Immature natural killer cell (primary cell): ENCODE measurements around the gene MGLL. TPM values are rescaled to one million over a fixed set of nuclear protein-coding genes. Genes with fewer than 3 reads are reported as not detected.
A peak's percentile ranks its signal among the peaks of the same experiment; 100 is the strongest.

Experiments used
- DNase-seq, 3 donors: peaks; one replicate each; pipeline ENCODE4 v3.0.0; 2022; ENCODE audit warnings: mixed read lengths in 1 of 3
- H3K27ac Mint-ChIP-seq, 6 donors: one replicate each; pipeline ENCODE4 v1.8.0; 2020; ENCODE audit warnings: mixed read lengths in 6 of 6, mild to moderate bottlenecking in 5 of 6, inconsistent platforms in 4 of 6, moderate library complexity in 3 of 6
- H3K27me3 Mint-ChIP-seq, 3 donors: one replicate each; pipeline ENCODE4 v1.8.0; 2020 to 2021; ENCODE audit warnings: low read depth in 3 of 3, mild to moderate bottlenecking in 3 of 3, mixed read lengths in 3 of 3, moderate library complexity in 3 of 3, inconsistent platforms in 1 of 3
- H3K36me3 Mint-ChIP-seq, 3 donors: one replicate each; pipeline ENCODE4 v1.8.0; 2020; ENCODE audit warnings: mixed read lengths in 3 of 3, inconsistent platforms in 2 of 3, mild to moderate bottlenecking in 2 of 3
- H3K4me1 Mint-ChIP-seq, 2 donors: one replicate each; pipeline ENCODE4 v1.8.0; 2020; ENCODE audit warnings: inconsistent platforms in 2 of 2, mild to moderate bottlenecking in 2 of 2, mixed read lengths in 2 of 2, moderate library complexity in 1 of 2
- H3K4me3 Mint-ChIP-seq, 5 donors: one replicate each; pipeline ENCODE4 v1.8.0; 2020; ENCODE audit warnings: mild to moderate bottlenecking in 5 of 5, mixed read lengths in 5 of 5, inconsistent platforms in 3 of 5, moderate library complexity in 3 of 5
- H3K9me3 Mint-ChIP-seq, 6 donors: one replicate each; pipeline ENCODE4 v1.8.0; 2020; ENCODE audit warnings: mild to moderate bottlenecking in 6 of 6, mixed read lengths in 6 of 6, inconsistent platforms in 4 of 6, moderate library complexity in 3 of 6
- polyA plus RNA-seq, 3 donors: library from polyadenylated mRNA; unstranded; fragments of 300-500 nt; fragmentation: Illumina TruSeq; gene quantifications; one replicate each; pipeline ENCODE4 v1.2.3, GENCODE V29; 2021

MGLL gene
- polyA plus RNA-seq, 3 donors from 2014 or later: 2.6 to 3.6 (median 2.6) TPM

- H3K27me3 Mint-ChIP-seq: peaks cover 0 to 2% (median 0%) of the 10 kb centered on the region in 3 donors
- no peak for DNase-seq
- no peak overlapping the region for H3K4me3 Mint-ChIP-seq
- H3K4me1 Mint-ChIP-seq: peaks cover 27 to 29% of the 10 kb centered on the region in 2 donors
- no peaks in the 10 kb centered on the region for H3K9me3 Mint-ChIP-seq
- peak overlapping the region in 1 of 6 donors; percentile 34 for H3K27ac Mint-ChIP-seq
- H3K36me3 Mint-ChIP-seq: peaks cover 0 to 3% (median 0%) of the 10 kb centered on the region in 3 donors
Measured at GRCh38 chr3:127678315-127678599, 144.1 kb downstream of the MGLL start.

DNA sequence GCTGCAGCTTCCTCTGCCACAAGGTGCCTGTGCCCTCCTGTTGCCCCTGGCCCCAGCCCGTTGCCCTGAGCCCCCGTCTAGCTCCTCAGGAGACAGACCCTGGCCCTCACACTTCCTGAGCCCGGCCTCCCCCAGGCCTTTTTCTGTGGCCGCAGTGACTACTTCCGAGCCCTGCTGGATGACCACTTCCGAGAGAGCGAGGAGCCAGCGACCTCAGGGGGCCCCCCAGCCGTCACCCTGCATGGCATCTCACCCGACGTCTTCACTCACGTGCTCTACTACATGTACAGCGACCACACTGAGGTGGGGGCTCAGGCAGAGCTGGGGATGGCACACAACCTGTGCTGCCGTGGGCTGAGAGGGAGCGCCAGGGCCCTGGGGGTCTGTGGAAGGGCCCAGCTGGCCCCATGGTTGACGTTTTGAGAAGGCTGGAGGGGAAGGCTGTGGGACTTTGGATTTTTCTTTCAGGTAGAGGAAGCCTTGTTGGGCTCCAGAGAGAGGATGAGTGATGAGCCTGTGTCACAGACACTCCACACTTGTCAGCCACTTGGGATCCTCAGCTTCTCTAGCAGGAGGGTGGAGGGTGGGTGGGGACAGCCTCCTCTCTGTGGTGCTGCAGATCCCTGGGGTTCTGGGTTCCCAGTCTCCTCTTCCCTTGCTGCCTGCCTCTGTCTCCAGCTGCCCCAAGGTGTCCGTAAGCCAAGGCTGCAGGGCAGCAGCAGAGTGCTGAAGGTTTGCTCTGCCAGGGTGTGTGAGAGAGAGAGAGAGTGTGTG, 144.6 kb downstream of the MGLL start:
- Mint-ChIP-seq H3K4me1 (peaks cover 27 to 29% of the 10 kb centered on the region in 2 donors), H3K27ac (peak overlapping the region in 1 of 6 donors; percentile 34), H3K9me3 (no peaks in the 10 kb centered on the region), H3K27me3 (peaks cover 0 to 2% (median 0%) of the 10 kb centered on the region in 3 donors), H3K36me3 (peaks cover 0 to 3% (median 0%) of the 10 kb centered on the region in 3 donors), H3K4me3 (no peak overlapping the region)
- DNase-seq: no peak

DNA sequence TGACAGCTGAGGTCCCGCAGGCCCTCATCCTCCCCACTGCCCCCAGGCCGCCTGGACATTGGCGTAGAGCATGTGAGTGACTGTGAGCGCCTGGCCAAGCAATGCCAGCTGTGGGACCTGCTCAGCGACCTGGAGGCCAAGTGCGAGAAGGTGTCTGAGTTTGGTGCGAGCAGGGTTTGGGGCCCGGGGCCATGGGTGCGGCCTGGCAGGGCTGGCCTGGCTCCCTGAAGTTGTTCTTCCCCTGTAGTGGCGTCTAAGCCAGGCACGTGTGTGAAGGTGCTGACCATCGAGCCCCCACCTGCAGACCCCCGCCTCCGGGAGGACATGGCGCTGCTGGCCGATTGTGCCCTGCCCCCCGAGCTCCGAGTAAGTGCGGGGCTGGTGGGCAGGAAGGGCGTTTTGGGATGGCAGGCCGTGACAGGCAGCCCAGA, 145.4 kb downstream of the MGLL start:
- no peaks in the 10 kb centered on the region for H3K9me3 Mint-ChIP-seq
- H3K27me3 Mint-ChIP-seq: peaks cover 0 to under 1% (median 0%) of the 10 kb centered on the region in 3 donors
- peaks cover 27 to 29% of the 10 kb centered on the region in 2 donors for H3K4me1 Mint-ChIP-seq
- DNase-seq: no peak
- H3K27ac Mint-ChIP-seq: no peak overlapping the region
- H3K36me3 Mint-ChIP-seq: peaks cover 0 to 3% (median 0%) of the 10 kb centered on the region in 3 donors
- H3K4me3 Mint-ChIP-seq: no peak overlapping the region

DNA sequence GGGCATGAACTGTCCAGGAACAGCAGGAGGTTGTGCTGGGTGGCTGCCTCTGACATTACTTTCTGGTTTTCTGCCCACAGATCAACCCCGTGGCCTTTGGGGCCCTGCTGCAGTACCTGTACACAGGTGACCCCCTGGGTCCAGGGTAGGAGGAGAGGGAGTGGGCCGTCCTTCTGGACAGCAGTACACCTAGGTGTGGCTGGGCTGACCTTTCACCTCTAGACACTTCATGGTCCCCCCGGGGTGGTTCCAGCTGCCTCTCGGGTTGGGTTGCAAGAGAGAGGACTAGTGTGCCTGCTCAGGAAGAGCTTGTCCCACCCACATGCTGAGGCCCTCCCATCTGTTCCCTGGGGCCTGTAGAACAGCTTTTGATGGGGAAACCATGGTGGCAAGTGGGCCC, 145.9 kb downstream of the MGLL start:
- H3K27ac Mint-ChIP-seq: no peak overlapping the region
- peaks cover 0 to 2% (median 0%) of the 10 kb centered on the region in 3 donors for H3K27me3 Mint-ChIP-seq
- no peak overlapping the region for H3K4me3 Mint-ChIP-seq
- peaks cover 0 to 3% (median 0%) of the 10 kb centered on the region in 3 donors for H3K36me3 Mint-ChIP-seq
- H3K4me1 Mint-ChIP-seq: peaks cover 29 to 31% of the 10 kb centered on the region in 2 donors
- H3K9me3 Mint-ChIP-seq: no peaks in the 10 kb centered on the region
- DNase-seq: no peak

- Mint-ChIP-seq H3K4me1 (peaks cover 29 to 33% of the 10 kb centered on the region in 2 donors), H3K27ac (peak overlapping the region in 1 of 6 donors; percentile 23), H3K36me3 (peaks cover 0 to 3% (median 0%) of the 10 kb centered on the region in 3 donors), H3K27me3 (peaks cover 0 to 2% (median 0%) of the 10 kb centered on the region in 3 donors), H3K9me3 (no peaks in the 10 kb centered on the region), H3K4me3 (peak overlapping the region in 2 of 5 donors; percentile 27 to 48)
- no peak for DNase-seq
Measured at GRCh38 chr3:127675651-127676391, 146.5 kb downstream of the MGLL start.

DNA sequence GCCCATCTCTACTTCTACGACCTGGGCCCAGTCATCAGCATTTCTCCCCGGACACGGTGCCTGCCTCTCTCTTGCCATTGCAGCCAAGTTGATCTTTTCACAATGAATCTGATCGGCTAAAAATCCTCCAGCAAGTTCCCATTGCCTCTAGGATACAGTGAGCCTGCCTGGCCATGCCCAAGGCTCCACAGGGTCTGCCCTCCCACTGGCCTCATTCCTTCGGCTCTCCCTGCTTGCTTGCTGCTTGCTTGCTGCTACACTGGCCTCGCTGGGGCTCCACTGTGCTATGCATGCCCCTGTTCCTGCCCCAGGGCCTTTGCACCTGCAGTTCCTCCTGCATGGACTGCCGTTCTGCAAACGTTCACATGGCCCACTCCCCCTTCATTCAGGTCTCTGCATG, 147.5 kb downstream of the MGLL start:
- H3K36me3 Mint-ChIP-seq: peaks cover 0 to 3% (median 0%) of the 10 kb centered on the region in 3 donors
- peaks cover 29 to 33% of the 10 kb centered on the region in 2 donors for H3K4me1 Mint-ChIP-seq
- DNase-seq: no peak
- H3K27me3 Mint-ChIP-seq: peaks cover 0 to 2% (median 0%) of the 10 kb centered on the region in 3 donors
- H3K9me3 Mint-ChIP-seq: no peaks in the 10 kb centered on the region
- H3K4me3 Mint-ChIP-seq: peak overlapping the region; percentile 69 to 86 (median 82)
- H3K27ac Mint-ChIP-seq: peak overlapping the region in 4 of 6 donors; percentile 48 to 87 (median 72)

DNA sequence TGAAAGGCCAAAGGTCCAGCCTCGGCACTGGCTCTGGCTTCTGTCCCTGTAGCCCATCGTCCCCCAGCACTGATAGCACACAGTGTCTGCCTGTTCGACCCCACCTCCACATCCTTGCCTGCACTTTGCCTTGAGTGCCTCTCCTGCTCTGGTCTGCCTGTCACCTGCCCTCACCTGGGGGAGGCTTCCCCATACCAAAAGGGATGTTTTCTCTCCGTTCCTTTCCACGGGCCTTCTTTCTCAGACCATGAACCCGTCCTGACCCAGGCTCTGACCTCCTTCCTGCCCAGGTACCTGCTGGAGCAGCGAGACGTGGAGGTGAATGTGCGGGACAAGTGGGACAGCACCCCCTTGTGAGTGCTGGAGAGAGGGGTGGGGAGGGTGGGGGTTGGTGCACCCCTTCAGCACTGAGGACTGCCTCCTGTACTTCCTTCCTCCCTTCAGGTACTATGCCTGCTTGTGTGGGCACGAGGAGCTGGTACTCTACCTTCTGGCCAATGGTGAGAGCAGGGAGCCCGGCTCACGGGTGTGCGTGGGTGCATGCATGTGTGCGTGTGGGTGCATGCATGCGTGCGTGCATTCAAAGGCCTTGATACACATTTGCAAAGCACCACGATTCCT, 148.1 kb downstream of the MGLL start:
- Mint-ChIP-seq H3K27ac (peak overlapping the region; percentile 75 to 92 (median 85)), H3K36me3 (peaks cover 0 to 3% (median 0%) of the 10 kb centered on the region in 3 donors), H3K9me3 (no peaks in the 10 kb centered on the region), H3K4me1 (peaks cover 29 to 33% of the 10 kb centered on the region in 2 donors), H3K4me3 (peak overlapping the region; percentile 85 to 87 (median 86)), H3K27me3 (peaks cover 0 to 2% (median 1%) of the 10 kb centered on the region in 3 donors)
- DNase-seq: no peak

DNA sequence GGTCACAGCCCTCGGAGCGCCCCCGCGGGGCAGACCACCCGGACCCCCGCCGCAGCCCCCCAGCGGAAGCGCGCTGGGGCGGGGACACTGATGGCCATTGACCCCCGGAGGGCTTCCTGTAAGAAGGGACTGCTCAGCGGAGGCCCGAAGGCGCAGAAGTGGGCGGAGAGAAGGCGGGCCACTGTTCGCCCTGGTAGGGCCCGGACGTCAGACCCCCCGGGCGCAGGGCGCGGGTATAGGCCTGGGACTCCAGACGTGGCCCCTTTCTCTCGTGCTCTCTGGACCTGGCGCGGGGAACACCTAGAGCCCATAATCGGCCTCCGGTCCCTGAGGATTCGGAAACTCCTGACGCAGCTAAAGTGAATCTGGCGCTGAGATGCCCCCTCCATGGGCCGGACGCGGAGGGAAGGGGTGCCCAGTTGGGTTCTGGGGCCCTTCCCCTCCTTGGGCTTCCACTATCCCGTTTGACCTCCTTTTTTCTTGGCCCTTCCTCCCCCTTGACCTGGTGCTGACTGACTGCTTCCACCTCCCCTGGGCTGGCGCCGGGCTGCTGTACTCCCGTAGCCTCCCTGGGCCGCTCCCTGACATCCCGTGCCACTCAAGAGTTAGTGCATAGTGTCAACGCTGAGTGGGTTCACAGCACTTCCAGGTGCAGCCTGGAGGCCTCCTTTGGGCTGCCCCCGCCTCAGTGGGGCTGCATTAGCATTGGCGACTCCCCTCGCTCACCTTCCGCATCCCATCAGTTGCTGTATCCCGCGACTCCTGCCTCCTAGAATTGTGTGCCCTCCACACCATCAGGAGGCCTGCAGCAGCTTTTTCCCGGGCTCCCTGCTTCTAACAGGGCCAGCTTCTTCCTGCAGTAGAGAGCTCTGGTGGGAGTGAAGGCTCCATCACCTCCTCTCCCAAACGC, 148.9 kb downstream of the MGLL start:
- Mint-ChIP-seq H3K27ac (peak overlapping the region; percentile 75 to 92 (median 82)), H3K9me3 (no peaks in the 10 kb centered on the region), H3K4me1 (peaks cover 29 to 33% of the 10 kb centered on the region in 2 donors), H3K4me3 (peak overlapping the region; percentile 85 to 87 (median 86)), H3K27me3 (peaks cover 0 to 2% (median 2%) of the 10 kb centered on the region in 3 donors), H3K36me3 (peaks cover 0 to 3% (median 0%) of the 10 kb centered on the region in 3 donors)
- no peak for DNase-seq

DNA sequence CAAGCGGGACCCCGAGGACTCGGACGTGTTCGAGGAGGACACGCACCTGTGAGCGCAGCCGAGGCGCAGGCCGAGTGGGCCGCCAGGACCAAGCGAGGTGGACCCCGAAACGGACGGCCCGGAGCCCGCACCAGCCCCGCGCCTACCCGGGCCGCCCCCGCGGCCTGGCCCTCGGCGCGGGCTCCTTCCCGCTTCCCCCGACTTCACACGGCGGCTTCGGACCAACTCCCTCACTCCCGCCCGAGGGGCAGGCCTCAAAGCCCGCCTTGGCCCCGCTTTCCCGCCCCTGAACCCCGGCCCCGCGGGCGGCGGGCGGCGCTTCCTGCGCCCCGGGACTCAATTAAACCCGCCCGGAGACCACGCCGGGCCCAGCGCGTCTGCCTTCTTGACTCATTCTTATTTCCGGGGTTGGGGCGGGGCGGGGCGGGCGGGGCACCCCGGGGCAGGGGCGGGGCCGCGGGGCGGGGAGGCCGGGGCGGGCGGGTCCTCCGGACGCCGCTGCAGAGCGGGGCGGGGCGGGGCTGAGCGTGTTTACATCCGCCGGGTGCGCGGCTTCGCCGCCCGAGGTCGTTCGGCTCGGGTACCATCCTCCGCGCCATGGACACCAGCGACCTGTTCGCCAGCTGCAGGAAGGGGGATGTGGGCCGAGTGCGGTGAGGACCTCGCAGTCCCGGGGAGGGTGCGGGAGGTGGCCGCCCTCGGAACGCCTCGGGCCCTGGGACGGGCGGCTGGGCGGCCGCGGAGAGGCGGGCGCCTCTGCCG, 149.7 kb downstream of the MGLL start, which contains the start of gene ABTB1:
TSS of gene ABTB1 (plus strand) at position 524 of the 762 bp plus-strand sequence. CDS start at position 598, 74 bp downstream.
- H3K36me3 Mint-ChIP-seq: peaks cover 0 to 2% (median 0%) of the 10 kb centered on the region in 3 donors
- H3K4me1 Mint-ChIP-seq: peaks cover 29 to 30% of the 10 kb centered on the region in 2 donors
- peak within 1 kb of the TSS; percentile 83 to 94 (median 92) for H3K27ac Mint-ChIP-seq
- H3K27me3 Mint-ChIP-seq: peaks cover 0 to 2% (median 2%) of the 10 kb centered on the region in 3 donors
- H3K4me3 Mint-ChIP-seq: peak within 1 kb of the TSS; percentile 87 to 92 (median 89)
- peak; percentile 81 to 86 (median 85) for DNase-seq
- H3K9me3 Mint-ChIP-seq: no peaks in the 10 kb centered on the region

- Mint-ChIP-seq H3K9me3 (no peaks in the 10 kb centered on the region), H3K4me1 (peaks cover 29 to 30% of the 10 kb centered on the region in 2 donors), H3K4me3 (peak overlapping the region; percentile 87 to 92 (median 89)), H3K27ac (peak overlapping the region; percentile 80 to 94 (median 92)), H3K36me3 (no peaks in the 10 kb centered on the region), H3K27me3 (peaks cover 0 to 2% (median 2%) of the 10 kb centered on the region in 3 donors)
- peak; percentile 23 to 25 (median 23) for DNase-seq
Measured at GRCh38 chr3:127671523-127672428, 150.5 kb downstream of the MGLL start.

DNA sequence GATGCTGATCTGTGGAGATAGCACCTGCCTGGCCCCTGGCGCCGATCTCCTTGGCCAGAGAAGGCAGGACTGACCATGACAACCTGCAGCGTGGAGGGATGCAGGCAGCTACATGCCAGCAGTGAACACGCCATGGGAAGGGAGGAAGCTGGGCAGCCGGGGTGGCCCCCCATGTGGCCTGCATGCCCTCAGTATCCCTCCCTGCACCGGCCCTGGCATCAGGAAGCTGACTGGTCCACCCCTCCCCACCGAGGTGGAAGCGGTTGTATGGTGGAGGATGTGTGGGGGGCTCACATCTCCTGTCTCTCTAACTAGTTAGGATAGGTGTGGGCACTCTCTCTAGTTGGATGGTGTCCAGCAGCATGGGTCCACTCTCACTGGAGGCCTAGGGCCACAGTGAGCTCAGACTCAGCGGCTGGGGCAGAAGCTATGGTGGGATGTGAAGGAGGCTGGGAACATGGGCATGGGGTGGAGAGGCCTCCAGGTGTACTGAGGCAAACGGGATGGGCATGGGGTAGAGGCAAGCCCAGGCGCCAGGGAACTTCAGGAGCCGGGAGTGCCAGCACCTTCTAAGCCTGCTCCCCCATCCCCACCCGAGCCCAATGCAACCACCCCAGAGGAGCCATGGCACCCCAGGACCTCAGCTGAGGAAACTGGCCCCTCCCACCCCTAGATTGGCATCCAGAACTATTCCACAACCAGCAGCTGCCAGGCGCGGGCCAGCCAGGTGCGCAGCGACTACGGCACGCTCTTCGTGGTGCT, 151.4 kb downstream of the MGLL start:
- Mint-ChIP-seq H3K9me3 (no peaks in the 10 kb centered on the region), H3K27me3 (peaks cover 0 to 2% (median 2%) of the 10 kb centered on the region in 3 donors), H3K4me3 (peak overlapping the region; percentile 49 to 89 (median 77)), H3K4me1 (peaks cover 25 to 26% of the 10 kb centered on the region in 2 donors), H3K36me3 (no peaks in the 10 kb centered on the region), H3K27ac (peak overlapping the region in 4 of 6 donors; percentile 16 to 84 (median 60))
- DNase-seq: no peak
